ENCODE measurements around the gene ALCAM.

The ALCAM gene

DNA sequence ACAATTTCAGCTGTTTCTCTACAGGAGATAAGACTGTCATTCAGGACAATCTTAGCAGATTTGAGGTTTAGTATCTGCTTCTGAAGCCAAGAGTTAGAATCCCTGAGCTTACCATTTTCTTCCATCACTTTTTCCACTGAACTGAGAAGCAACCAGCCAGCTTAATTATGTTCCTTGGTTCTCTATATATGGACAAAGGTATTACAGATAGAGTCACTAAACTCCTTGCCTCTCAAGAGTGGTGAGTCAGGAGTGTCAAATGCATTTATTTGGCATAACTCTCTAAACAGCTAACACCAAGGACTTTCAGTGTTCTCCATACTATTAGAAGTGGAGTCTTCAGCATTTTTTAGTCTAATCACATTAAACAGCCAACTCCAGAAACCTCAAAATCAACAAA is 239.3 kb downstream of the ALCAM start:
- H3K9me3 ChIP-seq: no peaks in the 10 kb centered on the region
- no peak for TF ChIP-seq CTCF (IDR thresholded peaks at IDR 0.05)
- no peak overlapping the region for H3K27ac ChIP-seq
- no peaks in the 10 kb centered on the region for H3K27me3 ChIP-seq
- H3K4me1 ChIP-seq (ENCODE audit: control insufficient read depth in 1 of 2, insufficient read depth in 1 of 2, low read depth in 1 of 2, low read length in 1 of 2): no peaks in the 10 kb centered on the region
- H3K4me3 ChIP-seq (ENCODE audit: low read depth in 1 of 2, low read length in 1 of 2): no peak overlapping the region
- H3K36me3 ChIP-seq: no peaks in the 10 kb centered on the region

DNA sequence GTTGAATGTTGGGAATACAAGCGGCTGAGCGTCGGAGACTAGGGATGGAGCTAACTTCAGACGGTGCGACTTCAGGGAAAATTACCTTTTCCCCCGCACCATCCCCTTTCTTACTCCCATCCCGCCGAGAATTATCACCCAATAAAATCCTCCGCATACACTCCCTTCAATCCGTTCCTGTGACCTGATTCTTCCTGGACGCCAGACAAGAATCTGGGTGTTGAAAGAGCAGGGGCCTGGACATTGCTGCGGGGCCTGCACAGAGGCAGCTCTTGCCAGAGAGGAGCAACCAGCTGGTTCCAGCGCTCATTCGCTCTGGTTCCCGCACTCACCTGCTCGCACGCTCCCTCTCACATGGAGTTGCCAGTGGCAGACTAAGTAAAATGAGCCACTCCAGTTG is 241.9 kb downstream of the ALCAM start:
- Histone ChIP-seq H3K27me3 (no peaks in the 10 kb centered on the region), H3K27ac (no peak overlapping the region), H3K9me3 (no peaks in the 10 kb centered on the region), H3K4me3 (ENCODE audit: low read depth in 1 of 2, low read length in 1 of 2) (no peak overlapping the region), H3K4me1 (ENCODE audit: control insufficient read depth in 1 of 2, insufficient read depth in 1 of 2, low read depth in 1 of 2, low read length in 1 of 2) (no peaks in the 10 kb centered on the region), H3K36me3 (no peaks in the 10 kb centered on the region)
- no peak for TF ChIP-seq CTCF (IDR thresholded peaks at IDR 0.05)

GRCh38 chr3:105610473-105610872 is 243.8 kb downstream of the ALCAM start:
- Histone ChIP-seq H3K27ac (no peak overlapping the region), H3K9me3 (no peaks in the 10 kb centered on the region), H3K4me1 (ENCODE audit: control insufficient read depth in 1 of 2, insufficient read depth in 1 of 2, low read depth in 1 of 2, low read length in 1 of 2) (no peaks in the 10 kb centered on the region), H3K4me3 (ENCODE audit: low read depth in 1 of 2, low read length in 1 of 2) (no peak overlapping the region), H3K27me3 (no peaks in the 10 kb centered on the region), H3K36me3 (no peaks in the 10 kb centered on the region)
- no peak for TF ChIP-seq CTCF (IDR thresholded peaks at IDR 0.05)

DNA sequence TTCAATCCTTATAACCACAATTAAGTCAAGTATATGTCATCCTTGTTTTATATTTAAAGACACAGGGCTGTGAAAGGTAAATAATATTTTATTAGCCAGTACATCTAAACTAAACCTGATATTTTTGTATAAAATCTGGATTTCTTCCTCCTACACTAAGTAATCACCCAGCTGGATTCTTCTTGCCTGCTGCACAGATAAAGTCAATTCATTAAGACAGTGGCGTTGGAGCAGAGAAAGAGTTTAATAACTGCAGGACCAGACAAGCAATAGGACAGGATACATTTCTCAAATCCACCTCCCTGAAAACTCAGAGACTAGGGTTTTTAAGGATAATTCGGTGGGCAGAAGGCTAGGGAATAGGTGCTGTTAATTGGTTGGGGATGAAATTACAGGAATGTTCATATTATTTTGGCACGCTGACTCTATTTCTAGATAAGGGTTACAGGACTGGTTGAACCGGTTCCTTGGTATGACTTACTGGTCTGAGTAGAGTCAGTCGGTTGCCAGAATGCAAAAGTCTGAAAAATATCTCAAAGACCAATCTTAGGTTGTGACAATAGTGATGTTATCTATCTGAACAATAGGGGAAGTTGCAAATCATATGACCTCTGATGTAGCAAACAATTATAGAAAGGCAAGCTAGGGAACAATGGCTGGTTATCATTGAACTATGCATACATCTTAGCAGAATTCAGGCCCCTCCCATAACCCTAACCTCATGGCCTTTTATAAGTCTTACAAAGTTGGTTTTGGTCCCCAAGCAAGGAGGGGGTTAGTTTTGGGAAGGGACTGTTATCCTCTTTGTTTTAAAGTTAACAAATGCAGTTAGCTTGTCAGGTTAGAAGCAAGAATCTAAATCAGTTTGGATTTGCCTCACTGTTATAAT is 244.8 kb downstream of the ALCAM start:
- Histone ChIP-seq H3K27ac (no peak overlapping the region), H3K27me3 (no peaks in the 10 kb centered on the region), H3K4me1 (ENCODE audit: control insufficient read depth in 1 of 2, insufficient read depth in 1 of 2, low read depth in 1 of 2, low read length in 1 of 2) (no peaks in the 10 kb centered on the region), H3K36me3 (no peaks in the 10 kb centered on the region), H3K9me3 (no peaks in the 10 kb centered on the region), H3K4me3 (ENCODE audit: low read depth in 1 of 2, low read length in 1 of 2) (no peak overlapping the region)
- TF ChIP-seq CTCF (IDR thresholded peaks at IDR 0.05): no peak

DNA sequence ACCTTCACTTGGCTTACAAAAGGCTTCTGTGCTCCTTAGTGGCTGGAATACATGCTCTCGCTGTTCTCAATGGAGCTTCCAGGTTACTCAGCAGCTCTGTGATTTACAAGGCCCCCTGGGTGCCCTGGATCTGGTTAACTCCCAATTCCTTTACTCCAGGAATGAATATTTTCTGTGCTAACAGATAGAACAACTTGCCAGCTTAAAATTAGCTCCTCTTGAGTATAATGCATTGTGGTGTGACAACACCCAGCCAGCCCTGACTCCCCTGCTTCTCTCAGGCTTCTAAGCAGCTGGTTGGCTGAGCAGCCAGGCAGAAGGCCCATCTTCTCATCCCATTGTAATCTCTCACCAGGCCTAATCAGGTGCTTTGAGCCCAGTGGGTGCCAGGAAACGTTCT is 246.4 kb downstream of the ALCAM start:
- no peak for TF ChIP-seq CTCF (IDR thresholded peaks at IDR 0.05)
- H3K36me3 ChIP-seq: no peaks in the 10 kb centered on the region
- no peaks in the 10 kb centered on the region for H3K4me1 ChIP-seq (ENCODE audit: control insufficient read depth in 1 of 2, insufficient read depth in 1 of 2, low read depth in 1 of 2, low read length in 1 of 2)
- H3K27ac ChIP-seq: no peak overlapping the region
- H3K4me3 ChIP-seq (ENCODE audit: low read depth in 1 of 2, low read length in 1 of 2): no peak overlapping the region
- H3K27me3 ChIP-seq: no peaks in the 10 kb centered on the region
- H3K9me3 ChIP-seq: no peaks in the 10 kb centered on the region

Measured in neutrophil (primary cell).